Endothelial cell of umbilical vein (primary cell): Measurements from ENCODE around the gene GLB1L2. TPM values are rescaled to one million over a fixed set of nuclear protein-coding genes. Genes with fewer than 3 reads are reported as not detected.
A peak's percentile ranks its signal among the peaks of the same experiment; 100 is the strongest.

Experiments used
- BruUV-seq: library from RNA; stranded (reverse); fragments of 400-500 nt; replicated peaks from 2 replicates; lab custom pipeline; 2021; lab: Mats Ljungman, UMichigan
- CTCF ChIA-PET: fragments of 300-600, 350-600 bp; sonication (Branson Sonifier 250); formaldehyde crosslinking; loops from one replicate; lab custom pipeline; 2021; ENCODE audit warnings: antibody characterized with exemption, inconsistent platforms; lab: Charles Lee
- POLR2A ChIA-PET: fragments of 300-600, 350-600 bp; sonication (Branson Sonifier 250); formaldehyde crosslinking; loops from one replicate; lab custom pipeline; 2021; ENCODE audit warnings: antibody characterized with exemption, inconsistent platforms; lab: Charles Lee
- DNase-seq: peaks from one replicate; pipeline ENCODE4 v3.0.0-alpha.2; 2011; ENCODE audit warnings: low read depth, low spot score
- FAIRE-seq: peaks from 2 replicates; lab custom pipeline; 2011; peaks lifted over from hg19 to GRCh38; lab: Jason Lieb, UNC
- H2AFZ ChIP-seq: 2 replicates; pipeline ENCODE4 v1.6.0; 2012; ENCODE audit warnings: low read depth, low read length, control low read depth, inconsistent platforms
- H3K27ac ChIP-seq: 2 replicates; pipeline ENCODE4 v1.5.1; 2011; ENCODE audit warnings: low read depth, mild to moderate bottlenecking, control low read depth, low read length, moderate library complexity; ENCODE audit not compliant: insufficient read depth
- H3K27me3 ChIP-seq, 2 experiments: 2 replicates each; pipeline versions ENCODE4 v1.6.0 to v1.6.1; 2011; ENCODE audit warnings: low read length in 2 of 2, mixed read lengths in 1 of 2; ENCODE audit not compliant: control insufficient read depth in 2 of 2, insufficient read depth in 2 of 2
- H3K36me3 ChIP-seq, 2 experiments: 2 replicates in 1 of 2; 3 replicates in 1 of 2; pipeline ENCODE4 v1.5.1; 2011; ENCODE audit warnings: low read length in 2 of 2, mild to moderate bottlenecking in 1 of 2, moderate library complexity in 1 of 2; ENCODE audit not compliant: control insufficient read depth in 2 of 2, insufficient read depth in 2 of 2; ENCODE audit errors: extremely low read depth in 1 of 2
- H3K4me1 ChIP-seq: 3 replicates; pipeline ENCODE4 v1.5.1; 2011; ENCODE audit warnings: mild to moderate bottlenecking, low read length; ENCODE audit not compliant: control insufficient read depth, insufficient read depth; ENCODE audit errors: extremely low read depth
- H3K4me2 ChIP-seq: 2 replicates; pipeline ENCODE4 v1.6.1; 2011; ENCODE audit warnings: low read length, control low read depth, mixed read lengths; ENCODE audit not compliant: insufficient read depth
- H3K4me3 ChIP-seq, 3 experiments: fragments of 200-600 bp in 1 of 3; sonication (generic), shearing (Covaris generic) in 1 of 3; replicated peaks in 1 of 3; 2 replicates each; pipeline ENCODE4 v1.5.1; 2011 to 2016; ENCODE audit warnings: control low read depth in 3 of 3, low read length in 3 of 3, mild to moderate bottlenecking in 2 of 3, inconsistent platforms in 1 of 3, low read depth in 1 of 3, moderate library complexity in 1 of 3; ENCODE audit not compliant: insufficient read depth in 1 of 3
- H3K79me2 ChIP-seq: 2 replicates; pipeline ENCODE4 v1.6.0; 2012; ENCODE audit warnings: low read length, inconsistent platforms; ENCODE audit not compliant: control insufficient read depth, insufficient read depth
- H3K9ac ChIP-seq: replicated peaks from 2 replicates; pipeline ENCODE3; 2011; ENCODE audit warnings: low read length, control low read depth; ENCODE audit not compliant: insufficient read depth; ENCODE audit errors: extremely low read depth
- H3K9me1 ChIP-seq: replicated peaks from 3 replicates; pipeline ENCODE4 v1.6.0; 2011; ENCODE audit warnings: mild to moderate bottlenecking, low read length; ENCODE audit not compliant: control insufficient read depth, insufficient read depth; ENCODE audit errors: extremely low read depth
- H3K9me3 ChIP-seq: replicated peaks from 2 replicates; pipeline ENCODE4 v1.5.1; 2012; ENCODE audit warnings: low read length, inconsistent platforms; ENCODE audit not compliant: control insufficient read depth, insufficient read depth
- H4K20me1 ChIP-seq: replicated peaks from 2 replicates; pipeline ENCODE3; 2011; ENCODE audit warnings: mild to moderate bottlenecking, low read length; ENCODE audit not compliant: control insufficient read depth, insufficient read depth; ENCODE audit errors: extremely low read depth
- CTCF ChIP-seq, 2 donors: IDR thresholded peaks; 1 replicate in 1 of 2; 2 replicates in 1 of 2; pipeline ENCODE4 v1.5.1; 2011; ENCODE audit warnings: low read length in 2 of 2, mild to moderate bottlenecking in 2 of 2, moderate library complexity in 2 of 2, control low read depth in 1 of 2, inconsistent platforms in 1 of 2, low read depth in 1 of 2; ENCODE audit not compliant: insufficient read depth in 1 of 2; ENCODE audit errors: extremely low read depth in 1 of 2
- EZH2 ChIP-seq: IDR thresholded peaks from 2 replicates; pipeline ENCODE4 v1.6.1; 2012; ENCODE audit warnings: borderline replicate concordance, low read depth, mild to moderate bottlenecking, moderate library complexity, low read length, inconsistent platforms; ENCODE audit not compliant: severe bottlenecking
- FOS ChIP-seq: IDR thresholded peaks from 2 replicates; pipeline ENCODE4 v1.6.1; 2011; ENCODE audit warnings: mild to moderate bottlenecking, low read length, moderate library complexity, borderline replicate concordance; ENCODE audit not compliant: insufficient read depth
- MAX ChIP-seq: IDR thresholded peaks from 2 replicates; pipeline ENCODE4 v1.6.1; 2011; ENCODE audit not compliant: insufficient read depth, insufficient read length
- POLR2AphosphoS5 ChIP-seq: IDR thresholded peaks from 2 replicates; pipeline ENCODE4 v1.6.1; 2012; ENCODE audit warnings: low read depth, mild to moderate bottlenecking, control low read depth, low read length, moderate library complexity; ENCODE audit not compliant: insufficient read depth
- dilution Hi-C: fragments of 300-500 bp; cut with MboI; formaldehyde crosslinking; loops from one replicate; pipeline ENCODE4 v1.15.0; 2019; ENCODE audit warnings: low sequenced_read_pairs; ENCODE audit not compliant: extremely low pct_ligation_motif_present
- intact Hi-C: fragments of 100-400 bp; cut with micrococcal nuclease; formaldehyde crosslinking; loops from one replicate; pipeline ENCODE4 v1.10.0; 2022
- polyA plus RNA-seq, 4 experiments: library from polyadenylated mRNA; depleted of rRNA in 3 of 4; stranded (reverse) in 3 of 4; unstranded in 1 of 4; fragments of >200 nt; gene quantifications; 2 replicates each; pipeline versions ENCODE4 v1.2.1 to v1.2.3, GENCODE V29; 2011 to 2012; ENCODE audit warnings: missing spikeins in 1 of 4
- total RNA-seq: library from RNA; stranded (reverse); gene quantifications from 2 replicates; pipeline ENCODE4 v1.2.3, GENCODE V29; 2021

GLB1L2 gene
- total and polyA plus RNA-seq, 2 donors (not counting 3 experiments of a cell fraction or from before 2014, with no cell fraction given), result 0.55 to 0.59 TPM

GRCh38 chr11:134360050-134360835, 28.5 kb downstream of the GLB1L2 start:
- Histone ChIP-seq H3K27me3 (no peaks in the 10 kb centered on the region), H3K4me2 (no peak overlapping the region), H3K9me1 (no peaks in the 10 kb centered on the region), H3K4me1 (no peaks in the 10 kb centered on the region), H3K4me3 (no peak overlapping the region), H3K36me3 (no peaks in the 10 kb centered on the region), H4K20me1 (no peaks in the 10 kb centered on the region), H3K9me3 (no peaks in the 10 kb centered on the region), H3K9ac (no peak overlapping the region), H3K79me2 (no peaks in the 10 kb centered on the region), H3K27ac (no peak overlapping the region), H2AFZ (no peak overlapping the region)
- intact Hi-C loops (loop anchor here (1.0 kb wide), 2 partner anchors 232 to 508 kb away; no protein-coding TSS in a partner anchor), dilution Hi-C loops (no loop called here)
- DNase-seq (peak; percentile 66), FAIRE-seq (peak; percentile 76)
- CTCF ChIA-PET, result no interaction called here
- POLR2A ChIA-PET, result no interaction called here
- TF ChIP-seq CTCF (IDR thresholded peaks at IDR 0.05; ENCODE audit: extremely low read depth in 1 of 2, insufficient read depth in 1 of 2, low read depth in 1 of 2, low read length in 2 of 2) (peak; percentile 86 to 97), EZH2 (no peak)
- BruUV-seq, result no TSS peak

GRCh38 chr11:134361661-134362060, 29.9 kb downstream of the GLB1L2 start:
- Histone ChIP-seq H3K27me3 (no peaks in the 10 kb centered on the region), H3K36me3 (no peaks in the 10 kb centered on the region), H3K79me2 (no peaks in the 10 kb centered on the region), H3K4me3 (no peak overlapping the region), H3K9me1 (no peaks in the 10 kb centered on the region), H2AFZ (no peak overlapping the region), H3K9ac (no peak overlapping the region), H3K4me1 (no peaks in the 10 kb centered on the region), H4K20me1 (no peaks in the 10 kb centered on the region), H3K27ac (no peak overlapping the region), H3K9me3 (no peaks in the 10 kb centered on the region), H3K4me2 (no peak overlapping the region)
- TF ChIP-seq MAX (no peak), FOS (no peak), POLR2AphosphoS5 (no peak)
- CTCF ChIA-PET, result no interaction called here
- dilution Hi-C loops, result no loop called here
- POLR2A ChIA-PET, result no interaction called here
- FAIRE-seq (no peak), DNase-seq (no peak)
- no TSS peak for BruUV-seq
- intact Hi-C loops, result no loop called here
